Cardiac muscle cell (in vitro differentiated cells and primary cell): ENCODE measurements around the gene MYPN. TPM values are rescaled to one million over a fixed set of nuclear protein-coding genes. Genes with fewer than 3 reads are reported as not detected.

Experiments used
- DNase-seq, 2 donors: peaks; one replicate each; pipeline versions ENCODE4 v3.0.0 to v3.0.0-alpha.2; 2010 to 2017; ENCODE audit warnings: low read depth in 1 of 2, low spot score in 1 of 2
- H3K27ac ChIP-seq: fragments of 200-600 bp; sonication (generic); 2 replicates; pipeline ENCODE4 v1.5.1; 2016
- H3K27me3 ChIP-seq: fragments of 200-600 bp; sonication (generic); 2 replicates; pipeline ENCODE4 v1.6.0; 2016; ENCODE audit warnings: control low read depth
- H3K36me3 ChIP-seq: fragments of 200-600 bp; sonication (generic); 2 replicates; pipeline ENCODE4 v1.5.1; 2016; ENCODE audit warnings: control low read depth
- H3K4me1 ChIP-seq: fragments of 200-600 bp; sonication (generic); 2 replicates; pipeline ENCODE4 v1.8.1; 2017; ENCODE audit warnings: low read depth, mild to moderate bottlenecking, mixed run types
- H3K4me3 ChIP-seq: fragments of 200-600 bp; sonication (generic); 2 replicates; pipeline ENCODE4 v1.5.1; 2016; ENCODE audit warnings: mild to moderate bottlenecking
- H3K9me3 ChIP-seq: fragments of 200-600 bp; sonication (generic); 2 replicates; pipeline ENCODE4 v1.5.1; 2017; ENCODE audit warnings: low read depth, mild to moderate bottlenecking, control low read depth
- polyA plus RNA-seq: library from polyadenylated mRNA; unstranded; fragments of >200 nt; fragmentation: Nextera tagmentation; extraction: Ambion mirVana; gene quantifications from 2 replicates; pipeline ENCODE4 v1.2.1, GENCODE V29; 2016
- total RNA-seq: library from RNA; depleted of rRNA; stranded (reverse); fragments of >200 nt; gene quantifications from 2 replicates; pipeline ENCODE4 v1.2.3, GENCODE V29; 2016
- TF ChIP-seq, protein P1 (sequence below): IDR thresholded peaks from 2 replicates; pipeline ENCODE4 v1.5.1; 2012; ENCODE audit warnings: low read depth, mild to moderate bottlenecking, low read length

MYPN gene
- total and polyA plus RNA-seq, 2 experiments from 2014 or later = 3.9 TPM

DNA sequence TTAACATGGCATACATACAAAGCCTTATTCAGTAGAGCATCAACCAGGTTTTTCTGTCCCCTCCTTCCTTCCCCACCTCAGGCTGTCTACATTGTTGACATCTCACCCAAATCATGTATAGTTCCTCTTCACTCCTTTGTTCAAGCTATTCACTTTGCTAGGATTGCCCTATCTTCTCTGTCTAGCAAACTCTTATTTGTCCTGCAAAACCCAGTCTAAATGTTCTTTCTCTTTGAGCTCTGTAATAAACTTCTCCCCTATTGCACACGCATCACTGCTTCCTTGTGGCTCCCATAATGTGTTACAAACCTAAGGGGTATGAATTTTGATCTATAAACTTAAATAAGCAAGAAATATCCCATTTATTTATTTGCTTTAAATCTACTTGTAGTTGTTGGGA, 36.8 kb downstream of the MYPN start:
- no peak for DNase-seq
- TF ChIP-seq, protein P1, sequence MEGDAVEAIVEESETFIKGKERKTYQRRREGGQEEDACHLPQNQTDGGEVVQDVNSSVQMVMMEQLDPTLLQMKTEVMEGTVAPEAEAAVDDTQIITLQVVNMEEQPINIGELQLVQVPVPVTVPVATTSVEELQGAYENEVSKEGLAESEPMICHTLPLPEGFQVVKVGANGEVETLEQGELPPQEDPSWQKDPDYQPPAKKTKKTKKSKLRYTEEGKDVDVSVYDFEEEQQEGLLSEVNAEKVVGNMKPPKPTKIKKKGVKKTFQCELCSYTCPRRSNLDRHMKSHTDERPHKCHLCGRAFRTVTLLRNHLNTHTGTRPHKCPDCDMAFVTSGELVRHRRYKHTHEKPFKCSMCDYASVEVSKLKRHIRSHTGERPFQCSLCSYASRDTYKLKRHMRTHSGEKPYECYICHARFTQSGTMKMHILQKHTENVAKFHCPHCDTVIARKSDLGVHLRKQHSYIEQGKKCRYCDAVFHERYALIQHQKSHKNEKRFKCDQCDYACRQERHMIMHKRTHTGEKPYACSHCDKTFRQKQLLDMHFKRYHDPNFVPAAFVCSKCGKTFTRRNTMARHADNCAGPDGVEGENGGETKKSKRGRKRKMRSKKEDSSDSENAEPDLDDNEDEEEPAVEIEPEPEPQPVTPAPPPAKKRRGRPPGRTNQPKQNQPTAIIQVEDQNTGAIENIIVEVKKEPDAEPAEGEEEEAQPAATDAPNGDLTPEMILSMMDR = no peak

DNA sequence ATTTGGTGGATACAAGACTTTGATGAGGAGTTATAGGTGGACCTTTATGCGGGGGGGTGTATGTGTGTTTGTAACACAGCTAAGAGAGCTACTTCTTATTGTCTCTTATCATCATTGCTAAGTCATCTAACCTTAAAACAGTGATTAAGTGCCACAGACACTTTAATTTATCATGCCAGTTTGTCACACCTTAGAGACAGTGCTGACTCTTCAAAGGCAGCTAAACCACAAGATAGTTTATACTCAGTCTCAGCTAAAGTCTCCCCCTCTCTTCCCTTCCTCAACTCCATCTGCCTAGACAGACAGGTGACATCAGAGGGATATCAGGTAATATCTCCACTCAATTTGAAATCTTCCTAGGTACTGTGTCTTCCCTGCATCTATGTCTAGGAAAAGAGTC, 42.2 kb downstream of the MYPN start:
- no peaks in the 10 kb centered on the region for H3K36me3 ChIP-seq
- H3K27me3 ChIP-seq = no peaks in the 10 kb centered on the region
- H3K27ac ChIP-seq = no peak overlapping the region
- no peak overlapping the region for H3K4me3 ChIP-seq
- no peaks in the 10 kb centered on the region for H3K9me3 ChIP-seq
- H3K4me1 ChIP-seq = peaks cover 15% of the 10 kb centered on the region
- TF ChIP-seq, protein P1 = no peak
- DNase-seq = no peak

More for the DNA sequence above, 36.8 kb downstream of the MYPN start:
- Histone ChIP-seq H3K27ac (no peak overlapping the region), H3K36me3 (no peaks in the 10 kb centered on the region), H3K4me1 (no peaks in the 10 kb centered on the region), H3K9me3 (no peaks in the 10 kb centered on the region), H3K27me3 (no peaks in the 10 kb centered on the region), H3K4me3 (no peak overlapping the region)

DNA sequence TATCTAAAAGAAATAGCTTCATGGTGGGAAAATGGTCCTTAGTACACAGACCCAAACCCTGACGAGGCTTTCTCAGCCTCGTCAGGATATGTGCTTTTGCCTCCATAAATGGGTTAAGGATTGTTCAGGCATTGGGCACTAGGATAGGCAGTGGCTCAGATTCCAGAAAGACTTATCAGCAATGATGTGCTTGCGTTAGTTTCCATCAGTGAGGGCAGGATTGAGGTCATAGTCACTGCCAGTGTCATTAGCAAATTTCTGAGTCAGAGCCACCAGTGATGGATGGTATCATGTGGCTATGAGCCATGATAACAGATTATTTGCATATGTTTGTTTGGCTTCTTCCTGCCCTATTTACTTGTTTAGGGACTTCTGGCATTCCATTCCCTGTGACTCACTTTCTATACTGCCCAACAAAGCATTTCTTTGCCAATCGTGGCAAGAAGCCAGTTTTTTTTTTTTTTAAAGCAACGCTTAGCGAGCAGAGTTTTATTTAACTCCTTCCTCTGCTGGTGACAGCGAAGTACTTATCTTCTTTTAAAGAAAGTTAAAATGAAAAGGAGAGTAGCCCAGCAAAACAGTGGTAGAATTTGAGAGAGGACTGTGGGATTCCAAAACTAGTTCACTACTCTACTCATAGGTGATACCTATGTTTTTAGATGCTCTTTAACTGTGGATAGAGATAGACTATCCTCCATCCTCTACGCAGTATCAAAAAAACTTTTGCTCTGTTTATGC, 44.4 kb downstream of the MYPN start:
- TF ChIP-seq, protein P1 = no peak
- DNase-seq = peak; percentile 46 to 92
- no peak overlapping the region for H3K4me3 ChIP-seq
- H3K9me3 ChIP-seq = no peaks in the 10 kb centered on the region
- H3K4me1 ChIP-seq = peaks cover 15% of the 10 kb centered on the region
- H3K36me3 ChIP-seq = no peaks in the 10 kb centered on the region
- peak overlapping the region; percentile 58 for H3K27ac ChIP-seq
- H3K27me3 ChIP-seq = no peaks in the 10 kb centered on the region

DNA sequence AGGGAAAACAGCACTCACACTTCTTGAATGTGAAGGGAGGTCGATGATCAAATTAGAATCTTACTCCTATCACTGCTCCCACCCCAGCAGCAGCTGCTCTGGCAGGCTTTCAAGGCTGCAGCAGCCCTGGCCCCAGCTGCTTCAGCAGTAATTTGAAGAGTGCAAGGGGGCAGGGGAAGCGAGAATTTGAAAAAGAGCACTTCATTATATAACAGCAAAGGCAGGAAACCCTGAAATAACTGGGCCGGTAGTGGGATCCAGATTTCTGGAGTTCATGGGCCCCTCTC, 44.9 kb downstream of the MYPN start:
- no peaks in the 10 kb centered on the region for H3K27me3 ChIP-seq
- H3K9me3 ChIP-seq = no peaks in the 10 kb centered on the region
- H3K4me1 ChIP-seq = peaks cover 15% of the 10 kb centered on the region
- no peak overlapping the region for H3K4me3 ChIP-seq
- peak overlapping the region; percentile 58 for H3K27ac ChIP-seq
- no peaks in the 10 kb centered on the region for H3K36me3 ChIP-seq
- DNase-seq = peak; percentile 31 to 68
- TF ChIP-seq, protein P1 = no peak

DNA sequence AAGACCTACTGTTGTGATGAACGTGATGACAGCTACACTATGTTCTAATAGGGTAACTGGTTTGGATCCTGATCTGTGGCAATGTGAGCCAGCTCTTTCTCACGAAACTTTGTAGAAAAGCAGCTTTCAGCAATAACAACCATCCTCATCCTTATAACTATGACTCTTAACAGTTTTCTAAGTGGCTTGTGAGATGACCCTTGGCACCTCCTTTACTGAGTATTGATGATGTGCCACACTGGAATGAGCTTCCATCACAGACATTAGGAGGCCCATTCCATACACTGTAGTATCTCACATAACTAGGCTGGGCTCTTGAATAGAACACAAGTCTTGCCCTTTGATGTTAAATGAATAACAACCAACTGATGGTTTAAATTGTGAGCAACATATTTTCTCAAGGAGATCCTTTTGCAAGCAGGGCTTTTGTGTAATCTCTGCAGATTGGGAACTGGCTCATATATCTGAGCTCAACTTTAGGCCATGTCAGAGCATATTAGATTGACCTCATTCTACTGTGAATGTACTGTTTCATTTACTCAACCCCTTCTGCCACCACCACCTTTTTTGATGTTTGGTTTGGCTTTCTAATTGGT, 46.4 kb downstream of the MYPN start:
- peaks cover 15% of the 10 kb centered on the region for H3K4me1 ChIP-seq
- no peaks in the 10 kb centered on the region for H3K27me3 ChIP-seq
- DNase-seq = peak in 1 of 2 donors; percentile 3
- TF ChIP-seq, protein P1 = no peak
- H3K36me3 ChIP-seq = no peaks in the 10 kb centered on the region
- H3K27ac ChIP-seq = no peak overlapping the region
- H3K9me3 ChIP-seq = no peaks in the 10 kb centered on the region
- no peak overlapping the region for H3K4me3 ChIP-seq
